22Rv1 (cell line): ENCODE data around the gene TOR1AIP2.

Experiments
- CTCF ChIP-seq: fragments of 450-650 bp; IDR thresholded peaks from 2 replicates; pipeline ENCODE4 v1.5.1; 2017; ENCODE audit warnings: mild to moderate bottlenecking
- ZFX ChIP-seq: fragments of 450-650 bp; IDR thresholded peaks from 2 replicates; pipeline ENCODE4 v1.6.1; 2017; ENCODE audit warnings: antibody characterized with exemption, borderline replicate concordance

- no peak for TF ChIP-seq CTCF
- no peak for TF ChIP-seq ZFX
Observed at GRCh38 chr1:179865377-179865776, 12.2 kb downstream of the TOR1AIP2 start.
